Natural killer cell (primary cell): ENCODE results near the gene BLID. TPM values are rescaled to one million over a fixed set of nuclear protein-coding genes. Genes with fewer than 3 reads are reported as not detected.

Source experiments
- ATAC-seq, 3 donors: fragments of 150-1000 bp in 2 of 3; fragments of 200-7000 bp in 1 of 3; cut with Tn5 transposase; 1 replicate in 1 of 3; 2 replicates in 2 of 3; pipeline ENCODE4 v1.10.0; 2021; ENCODE audit warnings: mild to moderate bottlenecking in 2 of 3, moderate library complexity in 2 of 3
- DNase-seq, 2 donors: peaks; one replicate each; pipeline versions ENCODE4 v3.0.0 to v3.0.0-alpha.2; 2013 to 2021; ENCODE audit warnings: mixed read lengths in 1 of 2
- H3K27ac ChIP-seq: one replicate; pipeline ENCODE4 v1.5.1; 2013; ENCODE audit warnings: mild to moderate bottlenecking, low read length
- H3K27me3 ChIP-seq: one replicate; pipeline ENCODE4 v1.6.1; 2013; ENCODE audit warnings: low read length; ENCODE audit not compliant: control insufficient read depth, insufficient read depth
- H3K36me3 ChIP-seq: one replicate; pipeline ENCODE4 v1.6.1; 2013; ENCODE audit warnings: low read length; ENCODE audit not compliant: control insufficient read depth, insufficient read depth
- H3K4me1 ChIP-seq: one replicate; pipeline ENCODE4 v1.6.1; 2013; ENCODE audit warnings: low read length; ENCODE audit not compliant: control insufficient read depth, insufficient read depth
- H3K4me3 ChIP-seq: one replicate; pipeline ENCODE4 v1.5.1; 2013; ENCODE audit warnings: low read length
- H3K9me3 ChIP-seq: one replicate; pipeline ENCODE4 v1.6.1; 2013; ENCODE audit warnings: low read length; ENCODE audit not compliant: control insufficient read depth, insufficient read depth
- H3K27ac Mint-ChIP-seq, 2 donors: one replicate each; pipeline ENCODE4 v1.8.0; 2022; ENCODE audit warnings: mild to moderate bottlenecking in 2 of 2, mixed read lengths in 2 of 2, moderate library complexity in 1 of 2
- H3K27me3 Mint-ChIP-seq, 2 donors: one replicate each; pipeline ENCODE4 v1.8.0; 2022; ENCODE audit warnings: low read depth in 2 of 2, mixed read lengths in 2 of 2
- H3K36me3 Mint-ChIP-seq: one replicate; pipeline ENCODE4 v1.8.0; 2022; ENCODE audit warnings: mixed read lengths
- H3K4me1 Mint-ChIP-seq, 2 donors: one replicate each; pipeline ENCODE4 v1.8.0; 2022; ENCODE audit warnings: mixed read lengths in 2 of 2
- H3K4me3 Mint-ChIP-seq: one replicate; pipeline ENCODE4 v1.8.0; 2022; ENCODE audit warnings: mild to moderate bottlenecking, moderate library complexity, mixed read lengths
- H3K9me3 Mint-ChIP-seq, 2 donors: one replicate each; pipeline ENCODE4 v1.8.0; 2022; ENCODE audit warnings: mixed read lengths in 2 of 2
- CTCF ChIP-seq: fragments of 200-600 bp; IDR thresholded peaks from one replicate; pipeline ENCODE4 v1.8.0; 2022; ENCODE audit warnings: antibody characterized with exemption
- WGBS: methylation state at CpG from one replicate; pipeline ENCODE4 v1.1.7; 2013; ENCODE audit warnings: missing lambda C conversion rate; ENCODE audit not compliant: insufficient coverage; 5-methylcytosine and 5-hydroxymethylcytosine counted together
- intact Hi-C: fragments of 100-400 bp; cut with micrococcal nuclease; formaldehyde crosslinking; loops from one replicate; pipeline ENCODE4 v1.14.2; 2022
- total RNA-seq, 4 donors: library from RNA; stranded (reverse); fragments of 120-200 nt in 1 of 4; gene quantifications; one replicate each; pipeline versions ENCODE4 v1.2.3 to v1.2.4, GENCODE V29; 2013 to 2022

Gene BLID
- total RNA-seq, 3 donors from 2014 or later (not counting 1 experiment from before 2014, with no cell fraction given) = not detected

DNA sequence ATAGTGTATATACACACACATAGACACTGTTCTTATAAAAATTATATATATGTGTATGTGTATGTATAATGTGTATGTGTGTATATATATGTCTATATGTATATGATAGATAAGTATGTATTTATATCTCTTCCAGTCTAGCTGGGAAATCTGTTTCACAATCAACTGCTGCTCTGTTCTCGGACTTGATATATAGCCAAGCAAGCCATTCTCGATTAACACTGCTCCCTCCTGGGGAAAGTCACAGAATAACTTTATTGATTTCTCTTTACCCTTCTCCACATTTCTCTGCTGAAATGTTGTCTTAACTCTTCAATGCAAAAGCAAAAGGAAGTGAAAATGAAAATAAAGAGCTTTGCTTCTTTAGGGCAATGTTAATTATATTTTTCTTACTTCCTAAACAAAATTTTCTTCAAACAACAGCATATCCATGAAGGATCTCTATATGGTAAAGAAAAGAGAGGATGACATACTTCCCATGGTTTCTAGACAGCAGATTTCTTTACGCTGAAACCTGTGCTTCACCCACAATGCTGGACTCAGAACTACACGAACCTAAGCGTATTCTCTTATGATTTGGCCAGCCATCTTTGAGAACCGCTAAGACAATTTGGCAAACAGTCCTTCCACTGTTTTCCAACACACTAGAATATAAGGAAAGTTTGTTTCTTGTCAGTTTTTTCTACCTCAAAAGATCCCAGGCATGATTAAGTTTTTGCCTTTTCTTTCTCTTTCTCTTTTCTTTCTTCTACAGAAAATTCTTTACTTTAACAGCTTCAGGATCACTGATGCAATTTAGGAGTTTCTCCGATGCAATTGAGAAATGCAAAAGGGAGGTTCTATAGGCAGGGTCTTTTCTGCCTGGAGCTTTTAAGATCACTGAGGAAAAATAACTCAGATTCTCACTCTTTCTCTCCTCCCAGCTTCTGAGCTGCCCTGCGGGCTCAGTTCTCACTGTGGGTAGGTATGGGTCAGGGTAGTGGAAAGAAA, 1.9 kb downstream of the BLID start:
- Mint-ChIP-seq H3K27ac (no peak overlapping the region), H3K36me3 (no peaks in the 10 kb centered on the region), H3K27me3 (peaks cover 2 to 9% of the 10 kb centered on the region in 2 donors), H3K4me3 (no peak overlapping the region), H3K4me1 (no peaks in the 10 kb centered on the region), H3K9me3 (peaks cover 0 to 2% of the 10 kb centered on the region in 2 donors)
- intact Hi-C loops = no loop called here
- DNase-seq = no peak
- Histone ChIP-seq H3K4me3 (no peak overlapping the region), H3K27ac (no peak overlapping the region), H3K4me1 (no peaks in the 10 kb centered on the region), H3K36me3 (no peaks in the 10 kb centered on the region), H3K9me3 (no peaks in the 10 kb centered on the region), H3K27me3 (peaks cover 2% of the 10 kb centered on the region)
- 88% methylated on average over 6 of the region's 8 CpGs for WGBS
- TF ChIP-seq CTCF = no peak
- no peak for ATAC-seq

- ATAC-seq (no peak), DNase-seq (no peak)
- Mint-ChIP-seq H3K9me3 (peaks cover 0 to 4% of the 10 kb centered on the region in 2 donors), H3K27me3 (peaks cover 6 to 9% of the 10 kb centered on the region in 2 donors), H3K4me1 (no peaks in the 10 kb centered on the region), H3K4me3 (no peak overlapping the region), H3K36me3 (no peaks in the 10 kb centered on the region), H3K27ac (no peak overlapping the region)
- Histone ChIP-seq H3K4me1 (no peaks in the 10 kb centered on the region), H3K27ac (no peak overlapping the region), H3K9me3 (no peaks in the 10 kb centered on the region), H3K36me3 (no peaks in the 10 kb centered on the region), H3K4me3 (no peak overlapping the region), H3K27me3 (peaks cover 2% of the 10 kb centered on the region)
- intact Hi-C loops = no loop called here
- TF ChIP-seq CTCF = no peak
- 86% methylated on average over 3 of the region's 5 CpGs for WGBS
Observed at GRCh38 chr11:122112470-122113365, 3.3 kb downstream of the BLID start.

GRCh38 chr11:122109932-122110331, 6.1 kb downstream of the BLID start:
- Histone ChIP-seq H3K9me3 (no peaks in the 10 kb centered on the region), H3K4me3 (no peak overlapping the region), H3K4me1 (no peaks in the 10 kb centered on the region), H3K27me3 (no peaks in the 10 kb centered on the region), H3K36me3 (no peaks in the 10 kb centered on the region), H3K27ac (no peak overlapping the region)
- 97% methylated on average over 4 of the region's 4 CpGs for WGBS
- Mint-ChIP-seq H3K27me3 (peaks cover 11 to 17% of the 10 kb centered on the region in 2 donors), H3K36me3 (no peaks in the 10 kb centered on the region), H3K4me1 (no peaks in the 10 kb centered on the region), H3K9me3 (peaks cover 0 to 4% of the 10 kb centered on the region in 2 donors), H3K4me3 (no peak overlapping the region), H3K27ac (no peak overlapping the region)
- DNase-seq (no peak), ATAC-seq (no peak)
- intact Hi-C loops = no loop called here
- TF ChIP-seq CTCF = no peak
